ENCODE data around the gene PNLIP.

Gene PNLIP

DNA sequence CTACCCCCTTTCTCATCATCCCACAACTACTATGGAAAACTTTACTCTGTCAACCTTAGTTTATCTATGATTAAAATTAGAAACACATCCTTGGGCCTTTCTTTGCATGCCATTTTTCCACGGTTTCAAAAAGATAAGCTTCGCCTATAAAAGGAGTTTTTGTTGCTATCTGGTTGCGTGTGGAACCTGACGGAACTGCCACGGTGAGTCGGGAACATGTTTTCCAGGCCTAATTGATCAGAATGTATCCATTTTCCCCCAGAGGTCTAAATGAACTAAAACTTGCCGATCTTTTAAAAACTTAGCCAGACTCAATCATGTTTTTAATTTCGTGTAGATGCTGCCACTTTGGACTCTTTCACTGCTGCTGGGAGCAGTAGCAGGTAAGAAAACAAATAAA is at the start of gene PNLIP:
TSS of gene PNLIP (plus strand) at position 176 of the 400 bp plus-strand sequence. CDS start at position 338, 162 bp downstream.
- DNase-seq (ENCODE audit: low read depth in 4 of 4, low spot score in 1 of 4), result no peak

DNA sequence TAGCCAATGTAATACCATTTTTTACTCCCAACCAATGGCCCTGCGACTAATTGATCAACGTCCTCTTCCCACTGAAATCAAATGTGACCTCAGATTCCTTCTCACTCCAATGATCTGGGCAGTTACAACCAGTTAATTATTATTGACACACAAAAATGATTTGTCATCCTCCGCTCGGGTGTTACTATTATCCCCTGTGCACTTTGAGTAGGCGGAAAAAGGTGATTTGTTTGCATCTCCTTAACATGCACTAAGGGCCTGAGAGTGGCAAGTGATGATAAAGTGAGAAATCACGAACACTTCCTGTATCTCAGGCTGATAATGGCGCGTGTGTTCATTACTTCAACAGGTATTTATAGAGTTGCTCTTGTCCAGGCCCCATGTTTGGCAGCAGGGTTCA is 40.9 kb upstream of the PNLIP start:
- no peak for DNase-seq (ENCODE audit: low read depth in 4 of 4, low spot score in 1 of 4)

DNA sequence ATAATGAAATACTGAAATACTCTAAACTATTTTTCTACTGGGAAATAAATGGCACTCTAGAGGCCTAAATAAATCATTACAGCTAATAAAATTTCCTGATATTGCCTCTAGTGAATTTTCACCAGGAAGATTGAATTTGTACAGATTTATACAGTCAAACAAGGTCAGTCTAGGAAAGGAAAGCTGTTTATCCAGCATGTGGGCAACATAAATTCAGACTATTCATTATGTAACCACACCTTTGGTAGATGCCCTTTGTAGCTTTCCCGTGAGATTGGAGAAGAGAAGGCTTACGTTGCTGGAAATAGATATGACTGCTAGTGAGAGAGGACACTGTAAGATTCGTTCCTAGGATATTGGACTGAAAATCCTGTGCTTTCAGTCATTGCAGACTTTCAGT is 35.2 kb upstream of the PNLIP start:
- DNase-seq (ENCODE audit: low read depth in 4 of 4, low spot score in 1 of 4), result no peak

DNA sequence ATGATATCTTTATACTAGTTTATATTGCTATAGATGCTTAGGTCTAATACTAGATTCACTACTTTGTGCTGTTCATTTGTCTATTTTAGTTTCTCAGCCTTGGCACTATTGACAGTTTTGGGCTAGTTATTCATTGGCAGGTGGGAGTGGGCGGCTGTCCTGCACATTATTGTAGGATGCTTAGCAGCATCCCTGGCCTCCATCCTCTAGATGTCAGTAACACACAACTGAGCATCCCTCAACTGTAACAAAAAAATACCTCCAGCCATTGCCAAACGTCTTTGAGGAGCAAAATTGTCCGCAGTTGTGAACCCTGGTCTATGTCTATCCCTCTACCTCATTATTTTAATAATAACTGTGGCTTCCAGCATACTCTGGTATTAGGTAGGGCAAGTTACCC is 34.4 kb upstream of the PNLIP start:
- no peak for DNase-seq (ENCODE audit: low read depth in 4 of 4, low spot score in 1 of 4)

DNA sequence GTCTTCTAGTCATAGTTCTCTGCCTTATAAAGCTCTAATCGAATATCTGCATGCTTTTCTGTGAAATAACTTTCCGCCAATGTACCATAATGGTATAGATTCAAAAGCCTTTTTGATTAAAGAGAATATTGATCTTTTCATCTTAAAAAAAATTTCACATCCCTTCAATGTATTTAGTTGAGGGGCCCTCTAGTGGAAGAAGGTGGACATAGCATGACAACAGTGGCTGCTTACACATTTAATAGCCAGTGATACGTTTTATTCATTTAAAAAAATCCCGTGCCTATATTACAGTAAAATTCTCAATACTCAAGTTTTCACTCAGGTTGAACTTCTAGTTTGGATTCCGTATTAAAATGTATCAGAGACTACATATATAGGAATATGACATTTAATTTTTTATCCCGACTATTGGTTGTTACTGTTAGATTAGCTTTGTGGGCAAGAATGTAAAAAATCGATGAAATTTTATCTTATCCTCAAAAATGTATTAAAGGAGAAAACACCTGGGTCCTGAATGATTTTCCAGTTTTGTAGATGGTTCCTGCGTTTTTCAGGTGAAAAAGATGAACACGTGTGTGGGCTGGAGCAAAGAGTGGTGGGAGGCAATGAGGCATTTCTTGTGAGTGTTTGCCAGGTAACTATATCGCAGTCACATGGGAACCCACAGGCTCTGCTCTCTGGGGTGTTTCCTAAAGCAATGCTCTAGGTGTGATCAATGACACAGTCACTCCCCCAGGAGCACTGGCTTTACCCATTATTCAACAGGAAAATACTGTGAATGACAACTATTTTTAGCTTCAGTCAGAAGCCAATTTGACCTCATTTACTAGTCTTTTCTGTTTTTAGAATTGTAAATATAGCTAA is 24.1 kb upstream of the PNLIP start:
- DNase-seq (ENCODE audit: low read depth in 4 of 4, low spot score in 1 of 4), result no peak

DNA sequence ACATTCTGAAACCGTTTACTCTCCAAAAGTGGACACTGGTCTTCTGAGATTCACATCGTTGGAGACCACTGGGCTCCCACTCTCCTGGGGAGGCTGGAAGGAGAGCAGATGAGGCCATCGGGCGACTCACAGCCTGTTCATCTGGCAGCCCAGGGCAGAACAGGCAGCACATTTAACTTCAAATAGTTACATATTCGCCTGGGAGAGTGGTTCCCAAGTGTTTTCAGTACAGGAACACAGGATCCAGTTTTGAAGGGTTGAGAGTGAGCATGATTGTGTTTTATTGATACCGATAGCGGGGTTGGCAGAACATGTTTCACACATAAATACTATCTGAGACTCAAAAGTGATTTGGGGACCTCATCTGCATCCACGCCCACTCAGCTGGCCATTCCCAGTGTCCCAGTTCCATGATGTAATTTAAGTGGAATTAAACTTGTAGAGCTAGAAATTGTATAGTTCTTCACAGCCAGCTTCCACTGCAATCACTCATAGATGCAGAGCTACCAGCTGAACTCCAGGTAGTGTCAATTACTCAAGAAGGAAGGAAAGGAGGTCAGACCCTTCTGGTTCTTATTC is 22.8 kb upstream of the PNLIP start:
- no peak for DNase-seq (ENCODE audit: low read depth in 4 of 4, low spot score in 1 of 4)

DNA sequence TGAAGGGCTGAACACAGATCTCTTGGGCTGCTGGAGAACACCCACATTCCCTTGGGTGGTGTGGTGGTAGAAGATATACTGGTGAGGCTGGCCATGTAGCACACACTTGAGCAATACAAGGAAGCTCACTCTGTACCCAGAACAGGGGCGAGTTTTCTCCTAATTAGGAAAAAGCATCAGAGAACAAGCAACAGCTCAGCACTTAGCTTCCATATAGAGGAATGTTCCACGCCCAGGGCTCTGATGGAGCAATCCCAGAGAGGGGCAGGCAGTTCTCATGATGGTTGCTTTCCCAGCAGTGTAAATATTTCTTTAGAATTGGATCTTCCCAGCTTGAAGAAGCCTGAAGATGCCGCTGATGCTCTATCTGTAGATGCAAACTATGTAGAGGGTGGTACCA is 21.0 kb upstream of the PNLIP start:
- no peak for DNase-seq (ENCODE audit: low read depth in 4 of 4, low spot score in 1 of 4)

DNA sequence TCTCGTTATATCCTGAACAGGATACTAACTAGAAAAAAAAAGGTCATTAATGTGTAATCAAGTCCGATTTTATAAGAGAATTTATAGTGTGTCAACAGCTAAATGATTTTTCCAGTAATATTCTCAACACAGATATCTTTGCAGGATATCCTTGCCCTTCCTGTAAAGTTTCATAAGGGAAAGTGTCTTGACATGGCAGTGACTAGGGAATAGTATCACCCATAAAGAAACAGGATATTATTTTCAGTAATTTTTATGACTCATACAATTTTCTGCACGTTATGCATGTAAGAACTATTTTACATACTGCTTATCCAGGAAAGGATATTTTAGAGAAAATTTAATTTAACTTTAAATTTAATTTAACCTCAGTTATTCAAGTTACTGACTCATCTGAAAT is 19.5 kb upstream of the PNLIP start:
- DNase-seq (ENCODE audit: low read depth in 4 of 4, low spot score in 1 of 4), result no peak

DNA sequence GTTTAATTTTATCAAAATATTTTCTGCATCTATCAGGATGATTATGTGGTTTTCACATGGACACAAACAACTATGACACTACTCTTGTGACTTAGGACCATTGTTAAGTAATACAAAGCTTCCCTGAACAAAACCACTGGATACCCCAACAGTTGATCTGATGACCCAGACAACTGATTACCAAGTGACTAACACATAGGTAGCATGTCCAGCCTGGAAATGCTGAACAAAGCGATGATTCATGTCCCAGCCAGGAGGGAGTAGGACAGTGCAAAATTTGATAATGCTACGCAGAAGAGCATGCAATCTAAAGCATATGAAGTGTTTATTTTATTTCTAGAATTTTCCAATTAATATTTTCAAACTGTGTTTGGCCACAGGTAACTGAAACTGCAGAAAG is 8.9 kb upstream of the PNLIP start:
- no peak for DNase-seq (ENCODE audit: low read depth in 4 of 4, low spot score in 1 of 4)

DNA sequence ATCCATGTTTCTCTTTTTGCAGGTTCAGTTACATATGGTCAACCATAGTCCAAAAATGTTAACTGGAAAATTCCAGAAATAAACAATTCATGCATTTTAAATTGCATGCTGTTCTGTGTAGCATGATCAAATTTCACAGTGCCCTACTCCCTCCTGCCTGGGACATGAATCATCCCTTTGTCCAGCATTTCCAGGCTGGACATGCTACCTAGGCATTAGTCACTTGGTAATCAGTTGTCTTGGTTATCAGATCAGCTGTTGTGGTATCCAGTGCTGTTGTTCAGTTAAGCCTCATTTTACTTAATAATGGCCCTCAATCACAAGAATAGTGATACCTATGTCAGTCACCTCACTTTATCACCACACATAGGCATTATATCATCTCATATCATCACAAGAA is 7.3 kb upstream of the PNLIP start:
- DNase-seq (ENCODE audit: low read depth in 4 of 4, low spot score in 1 of 4), result no peak

DNA sequence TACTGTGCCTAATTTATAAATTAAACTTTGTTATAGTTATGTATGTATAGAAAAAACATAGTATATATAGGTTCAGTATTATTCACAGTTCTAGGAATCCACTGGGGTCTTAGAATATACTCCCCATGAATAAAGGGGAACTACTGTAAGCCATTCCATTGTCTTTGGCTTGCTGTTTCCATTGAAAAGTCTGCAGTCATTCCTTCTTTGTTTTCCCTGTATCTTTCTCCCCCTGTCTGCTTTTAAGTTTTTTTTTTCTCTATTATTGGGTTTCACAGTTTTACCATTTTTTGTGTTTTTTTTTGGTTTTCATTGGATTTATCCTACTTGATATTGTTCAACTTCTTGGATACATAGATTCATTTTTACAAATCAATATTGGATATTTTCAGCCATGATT is 6.7 kb upstream of the PNLIP start:
- no peak for DNase-seq (ENCODE audit: low read depth in 4 of 4, low spot score in 1 of 4)

DNA sequence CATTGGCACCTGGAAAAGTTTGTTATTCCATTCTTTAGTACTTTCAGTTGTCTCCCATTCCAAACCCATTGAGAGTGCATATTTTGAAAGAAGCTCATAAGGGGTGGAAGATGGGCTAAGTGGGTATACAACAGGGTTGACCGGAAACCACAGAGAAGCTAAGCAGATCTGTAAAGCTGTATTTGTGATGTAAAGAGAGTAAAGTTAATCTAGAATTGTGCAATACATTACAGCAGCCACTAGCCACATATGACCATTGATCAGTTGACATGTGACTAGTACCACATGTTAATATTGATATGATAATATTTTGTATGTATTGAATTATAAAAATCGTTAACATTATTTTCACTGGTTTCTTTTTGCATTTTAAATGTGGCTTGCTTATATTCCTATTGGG is 4.9 kb upstream of the PNLIP start:
- no peak for DNase-seq (ENCODE audit: low read depth in 4 of 4, low spot score in 1 of 4)

DNA sequence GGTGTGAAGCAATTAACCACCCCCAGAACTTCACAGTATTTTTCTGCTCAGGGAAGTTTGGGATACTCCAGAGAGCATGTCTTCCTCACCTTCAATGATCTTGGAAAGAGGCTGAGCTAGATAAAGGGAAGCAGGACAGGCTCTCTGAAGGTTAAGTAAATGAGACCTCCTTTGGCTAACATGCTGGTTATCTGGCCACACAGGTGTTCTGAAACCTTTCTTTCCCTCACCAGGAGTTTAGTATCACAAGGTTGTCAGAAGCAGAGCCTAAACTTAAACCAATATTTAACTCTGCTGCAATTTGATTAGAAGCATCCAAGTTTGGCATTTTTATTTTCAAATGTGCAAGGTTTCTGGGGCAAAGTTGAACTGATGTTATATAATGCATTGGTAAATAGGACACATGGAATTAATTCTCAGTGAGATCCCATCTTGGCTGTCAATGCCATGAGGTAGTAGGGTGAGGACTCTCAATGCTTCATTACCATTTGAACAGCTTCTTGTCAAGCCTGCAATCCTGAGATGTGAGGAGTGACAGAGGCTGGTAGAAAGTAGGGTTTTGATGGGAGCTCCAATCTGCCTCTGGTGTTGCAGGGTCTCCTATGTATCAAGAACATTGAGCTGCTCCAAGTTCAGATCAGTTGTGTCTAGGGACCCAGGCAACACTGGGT is 3.6 kb upstream of the PNLIP start:
- no peak for DNase-seq (ENCODE audit: low read depth in 4 of 4, low spot score in 1 of 4)

DNA sequence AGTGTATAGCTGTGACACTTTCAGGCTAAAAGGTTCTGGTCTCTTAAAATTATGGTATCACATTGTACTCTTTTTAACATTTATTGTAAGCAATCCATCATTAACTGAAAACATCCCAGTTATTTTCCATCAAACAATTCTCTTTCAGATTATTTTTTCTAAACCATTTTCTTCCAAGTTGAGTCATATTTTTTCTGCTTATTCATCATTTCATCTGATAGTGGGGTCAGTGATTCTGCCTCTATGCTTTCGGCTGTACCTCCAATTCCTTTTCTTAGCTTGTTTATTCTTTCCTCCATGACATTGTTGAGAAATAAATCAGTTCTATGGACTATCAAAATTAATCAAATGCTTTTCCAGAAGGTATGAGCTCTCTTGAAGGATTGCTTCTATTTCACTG is 609 bp upstream of the PNLIP start:
- no peak for DNase-seq (ENCODE audit: low read depth in 4 of 4, low spot score in 1 of 4)

DNA sequence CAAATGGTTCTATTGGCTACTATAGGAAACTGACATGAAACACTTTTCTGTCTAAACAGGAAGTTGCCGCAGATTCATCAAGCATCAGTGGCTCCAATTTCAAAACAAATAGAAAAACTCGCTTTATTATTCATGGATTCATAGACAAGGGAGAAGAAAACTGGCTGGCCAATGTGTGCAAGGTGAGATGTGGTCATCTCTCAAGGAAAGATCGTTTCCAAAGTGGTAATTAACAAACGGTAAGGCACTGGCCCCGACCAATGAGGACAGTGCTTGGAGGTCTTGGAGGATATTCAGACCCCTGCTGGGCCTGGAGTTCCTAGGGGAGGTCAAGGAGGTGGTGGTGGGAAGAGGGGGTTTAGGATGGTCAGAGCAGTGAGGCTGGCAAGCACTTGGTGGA is 2.6 kb downstream of the PNLIP start:
- no peak for DNase-seq (ENCODE audit: low read depth in 4 of 4, low spot score in 1 of 4)

DNA sequence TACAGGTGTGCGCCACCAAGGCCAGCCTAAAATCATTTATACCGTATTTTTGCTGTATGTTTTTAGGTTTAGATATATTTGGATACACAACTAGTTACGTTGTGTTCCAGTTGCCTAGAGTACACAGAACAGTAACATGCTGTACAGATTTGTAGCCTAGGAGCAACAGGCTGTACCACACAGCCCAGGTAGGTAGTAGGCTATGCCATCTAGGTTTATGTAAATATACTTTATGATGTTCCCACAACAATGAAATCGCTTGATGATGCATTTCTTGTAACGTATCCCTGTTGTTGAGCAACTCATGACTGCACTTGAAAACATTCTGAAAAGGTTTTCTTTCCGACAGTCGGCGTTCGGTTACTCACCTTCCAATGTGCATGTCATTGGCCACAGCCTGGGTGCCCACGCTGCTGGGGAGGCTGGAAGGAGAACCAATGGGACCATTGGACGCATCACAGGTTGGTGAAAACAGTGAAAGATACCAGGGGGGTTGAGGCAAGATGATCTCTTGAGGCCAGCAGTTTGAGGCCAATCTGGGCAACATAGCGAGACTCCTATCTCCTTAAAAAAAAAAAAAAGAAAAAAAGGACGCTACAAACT is 7.7 kb downstream of the PNLIP start:
- DNase-seq (ENCODE audit: low read depth in 4 of 4, low spot score in 1 of 4), result no peak

DNA sequence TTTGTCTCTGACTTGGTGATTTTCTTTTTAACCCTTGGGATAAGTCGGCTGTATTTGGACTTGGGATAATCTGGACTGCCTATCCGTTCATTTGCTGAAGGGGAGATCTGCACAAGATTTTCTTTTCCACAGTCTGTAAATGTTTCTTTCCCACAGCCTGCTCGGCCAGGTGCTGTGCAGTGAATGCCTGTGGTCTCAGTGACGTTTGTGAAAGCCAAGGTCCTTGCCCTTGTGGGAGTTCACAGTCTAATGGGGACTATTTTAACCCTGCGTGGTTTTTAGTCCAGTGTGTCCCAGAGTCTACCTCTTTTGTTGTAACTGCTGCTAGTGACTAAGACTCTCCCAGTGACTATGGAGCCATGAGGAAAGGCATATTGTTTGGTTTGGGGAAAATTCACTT is 8.9 kb downstream of the PNLIP start:
- no peak for DNase-seq (ENCODE audit: low read depth in 4 of 4, low spot score in 1 of 4)

DNA sequence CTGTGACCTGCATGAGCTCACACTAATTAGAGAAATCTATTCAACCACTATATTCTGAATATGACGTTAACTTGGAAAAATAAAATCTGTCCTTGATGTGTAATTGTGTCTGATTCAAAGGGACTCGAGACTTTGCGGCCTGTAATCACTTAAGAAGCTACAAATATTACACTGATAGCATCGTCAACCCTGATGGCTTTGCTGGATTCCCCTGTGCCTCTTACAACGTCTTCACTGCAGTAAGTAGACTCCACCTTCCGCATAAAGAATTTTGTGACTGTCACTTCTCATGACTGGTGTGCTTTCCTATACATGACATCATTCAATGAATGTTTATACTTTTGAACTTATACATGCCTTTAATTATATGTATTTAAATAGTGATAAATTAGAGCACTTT is 10.1 kb downstream of the PNLIP start:
- DNase-seq (ENCODE audit: low read depth in 4 of 4, low spot score in 1 of 4), result no peak

DNA sequence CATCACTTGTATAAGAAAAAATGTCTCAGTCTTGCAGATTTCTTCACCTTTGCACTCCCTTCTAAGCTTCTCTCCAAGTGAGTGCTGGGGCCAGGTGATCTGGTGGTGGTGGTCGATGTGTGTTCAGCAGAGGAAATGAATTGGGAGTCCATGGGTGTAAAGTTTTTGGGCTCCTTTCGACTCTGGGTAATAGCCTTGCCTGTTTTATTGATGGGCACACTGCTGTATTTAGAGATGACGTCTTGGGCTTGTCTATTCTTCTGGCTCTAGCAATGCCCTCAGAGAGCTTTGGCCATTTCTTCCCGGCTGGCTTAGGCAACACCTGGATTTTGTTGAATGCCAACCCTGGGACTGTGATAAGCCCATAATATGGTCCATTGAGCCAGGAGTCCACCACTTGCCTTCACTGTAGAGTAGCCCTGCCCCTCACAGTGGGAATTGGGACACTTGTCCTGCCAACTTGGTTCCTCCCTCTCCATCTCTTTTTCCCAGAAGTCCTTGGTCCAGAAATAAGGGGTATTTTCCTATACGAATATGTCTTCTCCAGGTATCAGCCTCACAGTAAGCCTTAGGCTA is 11.7 kb downstream of the PNLIP start:
- no peak for DNase-seq (ENCODE audit: low read depth in 4 of 4, low spot score in 1 of 4)

DNA sequence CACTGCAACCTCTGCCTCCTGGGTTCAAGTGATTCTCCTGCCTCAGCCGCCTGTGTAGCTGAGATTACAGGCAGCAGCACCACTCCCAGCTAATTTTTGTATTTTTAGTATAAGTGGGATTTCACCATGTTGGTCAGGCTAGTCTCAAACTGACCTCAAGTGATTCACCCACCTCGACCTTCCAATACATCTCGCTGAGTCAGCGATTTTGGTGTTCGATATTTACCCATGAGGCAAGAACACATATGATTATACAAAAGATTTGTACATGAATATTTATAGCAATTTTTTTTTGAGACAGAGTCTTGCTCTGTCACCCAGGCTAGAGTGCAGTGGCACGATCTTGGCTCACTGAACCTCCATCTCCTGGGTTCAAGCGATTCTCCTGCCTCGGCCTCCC is 19.8 kb downstream of the PNLIP start:
- no peak for DNase-seq (ENCODE audit: low read depth in 4 of 4, low spot score in 1 of 4)

DNA sequence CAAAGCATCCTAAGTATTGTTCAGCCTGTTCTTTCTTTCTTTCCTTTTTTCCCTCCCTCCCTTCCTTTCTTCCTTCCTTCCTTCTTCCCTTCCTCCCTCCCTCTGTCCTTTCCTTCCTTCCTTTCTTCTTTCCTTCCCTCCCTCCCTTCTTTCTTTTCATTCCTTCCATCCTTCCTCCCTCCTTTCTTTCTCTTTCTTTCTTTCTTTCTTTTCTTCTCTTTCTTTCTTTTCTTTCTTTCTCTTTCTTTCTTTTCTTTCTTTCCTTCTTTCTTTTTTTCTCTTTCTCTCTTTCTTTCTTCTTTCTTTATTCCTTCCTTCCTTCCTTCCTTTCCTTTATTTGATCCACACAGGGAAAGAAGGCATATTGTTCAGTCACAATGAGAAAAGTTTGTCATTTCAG is 21.2 kb downstream of the PNLIP start:
- no peak for DNase-seq (ENCODE audit: low read depth in 4 of 4, low spot score in 1 of 4)

DNA sequence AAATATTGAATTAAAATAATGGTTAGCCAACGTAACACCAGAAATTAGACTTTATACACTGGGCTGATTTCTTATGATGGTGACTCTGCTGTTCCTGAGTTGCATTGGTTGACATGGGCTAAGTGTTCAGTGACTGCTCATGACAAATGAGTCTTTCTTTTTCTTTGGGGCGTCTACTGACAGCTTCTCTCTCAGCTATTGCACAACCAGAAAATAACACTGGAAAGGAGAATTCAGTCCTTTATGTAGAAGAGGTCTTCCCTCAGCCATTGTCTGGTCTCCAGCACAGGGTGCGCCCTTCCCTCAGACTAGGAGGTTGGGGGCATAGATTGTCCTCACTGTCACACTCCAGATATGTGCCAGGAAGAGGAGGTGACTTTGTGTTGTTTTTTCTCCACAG is 21.6 kb downstream of the PNLIP start:
- DNase-seq (ENCODE audit: low read depth in 4 of 4, low spot score in 1 of 4), result no peak
